KG1 (cell line): ENCODE measurements around the gene COL8A2.

Source experiments
- DNase-seq: peaks from one replicate; lab custom pipeline; 2025; lab: John Stamatoyannopoulos, UW

COL8A2 gene

DNA sequence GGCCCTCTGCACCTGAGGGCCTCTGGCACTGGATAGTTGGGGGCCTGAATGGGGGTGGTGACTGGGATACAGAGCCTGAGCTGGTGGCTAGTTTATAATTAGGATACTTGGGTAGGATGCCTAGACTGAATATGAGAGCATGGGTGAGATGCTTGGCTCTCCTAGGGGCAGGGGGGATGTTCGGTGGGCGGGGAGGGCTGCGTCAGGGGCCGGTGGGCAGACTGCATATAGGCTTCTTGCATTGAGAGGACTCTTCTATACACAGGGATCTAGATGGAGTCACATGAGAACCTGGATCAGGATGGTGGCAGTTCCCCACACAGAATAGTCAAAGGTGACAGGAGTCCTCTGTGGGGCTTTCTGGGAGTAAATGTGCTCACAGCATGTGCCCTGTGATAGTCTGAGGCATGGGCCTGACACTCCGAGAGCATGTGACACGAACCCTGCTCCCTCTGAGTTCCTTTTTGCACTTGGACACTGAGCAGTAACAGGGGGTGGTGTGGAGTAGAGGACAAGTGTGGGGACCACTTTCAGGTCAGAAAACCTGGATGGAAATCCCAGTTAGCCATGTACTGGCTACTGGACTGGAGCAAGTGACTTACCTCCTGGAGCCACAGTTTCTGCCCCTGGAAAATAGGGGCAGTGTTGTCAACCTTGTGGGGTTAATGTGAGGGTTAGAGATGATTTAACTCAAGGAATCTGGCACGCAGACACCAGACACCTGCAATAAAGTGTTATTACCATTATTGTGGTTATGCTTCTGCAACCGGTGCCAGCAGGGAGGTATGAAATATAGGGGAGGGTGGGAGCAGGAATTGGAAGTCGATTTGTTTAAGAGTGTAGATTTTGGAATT, 33.2 kb upstream of the COL8A2 start:
- no peak for DNase-seq

- DNase-seq: no peak
Measured at GRCh38 chr1:36157115-36157903, 32.3 kb upstream of the COL8A2 start.

GRCh38 chr1:36156329-36157114, 31.5 kb upstream of the COL8A2 start:
- peak; percentile 34 for DNase-seq

- peak; percentile 74 for DNase-seq
Measured at GRCh38 chr1:36155408-36156328, 30.6 kb upstream of the COL8A2 start, which contains the start of gene MAP7D1. Gene MAP7D1, plus strand, starts transcription at chr1:36156160. Its CDS starts 258 bp downstream, at chr1:36156418.

- no peak for DNase-seq
Measured at GRCh38 chr1:36154765-36155407, 29.9 kb upstream of the COL8A2 start.

GRCh38 chr1:36154335-36154734, 29.3 kb upstream of the COL8A2 start:
- DNase-seq: no peak

DNA sequence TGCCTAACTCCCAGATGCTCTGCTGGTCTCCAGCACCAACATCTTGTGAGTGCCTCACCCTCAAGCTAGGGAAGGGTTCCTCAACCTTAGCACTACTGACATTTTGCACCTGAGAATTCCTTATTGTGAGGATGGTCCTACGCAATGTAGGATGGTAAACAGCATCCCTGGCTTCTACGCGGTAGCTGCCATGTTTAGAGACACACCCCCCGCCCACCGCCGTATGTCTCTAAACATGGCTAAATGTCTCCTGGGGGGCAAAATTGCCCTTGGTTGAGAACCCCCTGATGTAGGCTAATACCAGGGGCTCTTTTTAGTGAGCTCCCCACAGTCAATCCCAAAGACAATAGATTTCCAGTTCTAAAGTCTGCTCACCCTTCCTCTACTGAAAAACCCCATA, 28.5 kb upstream of the COL8A2 start:
- DNase-seq: no peak

DNA sequence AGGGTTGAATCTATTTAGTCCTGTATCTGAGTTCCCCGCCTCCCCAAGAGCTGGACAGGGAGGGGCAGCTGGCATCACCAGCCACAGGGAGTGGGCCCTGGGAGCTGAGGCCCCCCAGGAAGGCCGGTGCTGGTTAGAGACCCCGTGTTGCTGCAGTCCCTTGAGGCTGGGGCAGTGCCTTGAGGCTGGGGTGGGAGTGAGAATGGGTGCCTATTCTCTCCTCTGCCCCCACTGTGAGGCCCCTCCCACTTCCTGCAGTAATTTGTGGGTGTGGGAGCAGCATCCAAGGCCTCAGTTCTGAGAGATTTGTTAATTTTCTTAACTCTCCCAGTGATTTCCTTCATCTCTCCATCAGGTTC, 26.8 kb upstream of the COL8A2 start:
- no peak for DNase-seq

GRCh38 chr1:36151134-36151844, 26.3 kb upstream of the COL8A2 start:
- no peak for DNase-seq

GRCh38 chr1:36150296-36151133, 25.5 kb upstream of the COL8A2 start:
- DNase-seq: peak; percentile 30

GRCh38 chr1:36149973-36150295, 24.9 kb upstream of the COL8A2 start:
- no peak for DNase-seq

GRCh38 chr1:36149237-36149972, 24.4 kb upstream of the COL8A2 start, which contains the start of gene TRAPPC3:
Gene TRAPPC3, minus strand, starts transcription at chr1:36149486. Its CDS starts 108 bp downstream, at chr1:36149378.
- DNase-seq: peak; percentile 97

GRCh38 chr1:36148821-36149236, 23.8 kb upstream of the COL8A2 start:
- peak; percentile 73 for DNase-seq

- no peak for DNase-seq
Measured at GRCh38 chr1:36144413-36144812, 19.4 kb upstream of the COL8A2 start.

DNA sequence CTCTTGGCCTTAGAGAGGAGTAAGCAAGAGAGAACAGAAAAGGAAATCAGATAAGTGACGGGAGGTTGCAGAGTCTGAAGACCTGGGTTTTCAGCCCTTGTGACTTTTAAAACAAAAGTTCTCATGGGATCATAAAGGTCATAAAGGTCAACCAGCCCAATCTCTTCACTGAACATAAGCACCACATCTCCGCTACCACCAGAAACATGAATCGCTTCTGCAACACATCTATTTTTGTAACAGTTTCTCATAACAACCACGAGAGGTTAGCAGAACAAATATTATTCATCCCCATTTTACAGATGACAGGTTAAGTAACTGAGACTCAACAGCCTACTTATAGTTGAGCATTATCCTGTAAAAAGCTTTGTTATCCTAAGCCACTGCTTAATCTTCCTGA, 18.4 kb upstream of the COL8A2 start:
- DNase-seq: no peak

GRCh38 chr1:36142121-36142520, 17.1 kb upstream of the COL8A2 start:
- no peak for DNase-seq

DNA sequence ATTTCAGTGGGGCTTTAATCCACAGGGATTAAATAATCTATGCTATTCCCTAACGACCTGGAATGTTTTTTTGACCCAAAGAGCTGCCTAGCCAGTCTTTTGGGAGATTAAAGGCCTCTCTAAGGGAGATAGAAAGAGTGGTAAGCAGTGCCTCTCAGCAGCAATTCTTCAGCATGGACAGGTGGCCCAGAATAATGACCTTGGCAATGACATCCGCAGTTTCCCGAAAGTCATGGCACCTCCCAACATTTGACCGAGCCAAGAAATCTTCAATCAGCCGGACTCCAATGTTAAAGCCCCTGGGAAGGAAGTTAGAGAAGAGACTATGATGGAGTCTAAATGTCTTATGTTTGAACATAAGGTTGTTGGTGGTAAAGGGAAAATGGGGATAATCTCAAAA, 14.5 kb upstream of the COL8A2 start:
- no peak for DNase-seq

GRCh38 chr1:36137776-36138175, 12.8 kb upstream of the COL8A2 start:
- DNase-seq: no peak
